Measurements from ENCODE around the gene SPINK5. TPM values are rescaled to one million over a fixed set of nuclear protein-coding genes. Genes with fewer than 3 reads are reported as not detected.
A peak's percentile ranks its signal among the peaks of the same experiment; 100 is the strongest.

The SPINK5 gene
- total and polyA plus RNA-seq, 2 experiments from 2014 or later: 3.5 to 6.1 TPM

GRCh38 chr5:148094336-148094735, 30.6 kb downstream of the SPINK5 start:
- Histone ChIP-seq H3K27me3 (no peaks in the 10 kb centered on the region), H3K27ac (no peak overlapping the region), H3K36me3 (no peaks in the 10 kb centered on the region), H3K4me1 (ENCODE audit: low read depth) (peaks cover 11% of the 10 kb centered on the region), H3K9me3 (ENCODE audit: low read depth) (no peaks in the 10 kb centered on the region), H3K4me3 (no peak overlapping the region)
- no peak for DNase-seq (ENCODE audit: low read depth in 1 of 2, low spot score in 1 of 2)
- TF ChIP-seq CTCF (IDR thresholded peaks at IDR 0.05; ENCODE audit: low read depth, low read length): no peak

- TF ChIP-seq CTCF (IDR thresholded peaks at IDR 0.05; ENCODE audit: low read depth, low read length): no peak
- no peaks in the 10 kb centered on the region for H3K27me3 ChIP-seq
- H3K27ac ChIP-seq: no peak overlapping the region
- peaks cover 10% of the 10 kb centered on the region for H3K36me3 ChIP-seq
- H3K4me3 ChIP-seq: no peak overlapping the region
- H3K9me3 ChIP-seq (ENCODE audit: low read depth): no peaks in the 10 kb centered on the region
- no peak for DNase-seq (ENCODE audit: low read depth in 1 of 2, low spot score in 1 of 2)
- H3K4me1 ChIP-seq (ENCODE audit: low read depth): peaks cover 4% of the 10 kb centered on the region
Observed at GRCh38 chr5:148104226-148104625, 40.4 kb downstream of the SPINK5 start.

- Histone ChIP-seq H3K9me3 (ENCODE audit: low read depth) (no peaks in the 10 kb centered on the region), H3K4me3 (no peak overlapping the region), H3K27ac (peak overlapping the region; percentile 7), H3K27me3 (no peaks in the 10 kb centered on the region), H3K4me1 (ENCODE audit: low read depth) (peaks cover 4% of the 10 kb centered on the region), H3K36me3 (no peaks in the 10 kb centered on the region)
- no peak for TF ChIP-seq CTCF (IDR thresholded peaks at IDR 0.05; ENCODE audit: low read depth, low read length)
- DNase-seq (ENCODE audit: low read depth in 1 of 2, low spot score in 1 of 2): peak in 1 of 2 donors; percentile 14
Observed at GRCh38 chr5:148107608-148108007, 43.8 kb downstream of the SPINK5 start.

GRCh38 chr5:148113243-148113642, 49.5 kb downstream of the SPINK5 start:
- H3K27ac ChIP-seq: no peak overlapping the region
- TF ChIP-seq CTCF (IDR thresholded peaks at IDR 0.05; ENCODE audit: low read depth, low read length): no peak
- H3K27me3 ChIP-seq: no peaks in the 10 kb centered on the region
- no peaks in the 10 kb centered on the region for H3K4me1 ChIP-seq (ENCODE audit: low read depth)
- DNase-seq (ENCODE audit: low read depth in 1 of 2, low spot score in 1 of 2): no peak
- no peak overlapping the region for H3K4me3 ChIP-seq
- no peaks in the 10 kb centered on the region for H3K9me3 ChIP-seq (ENCODE audit: low read depth)
- no peaks in the 10 kb centered on the region for H3K36me3 ChIP-seq

GRCh38 chr5:148120317-148120716, 56.5 kb downstream of the SPINK5 start:
- H3K4me3 ChIP-seq: no peak overlapping the region
- H3K4me1 ChIP-seq (ENCODE audit: low read depth): no peaks in the 10 kb centered on the region
- H3K9me3 ChIP-seq (ENCODE audit: low read depth): no peaks in the 10 kb centered on the region
- H3K27ac ChIP-seq: no peak overlapping the region
- no peak for DNase-seq (ENCODE audit: low read depth in 1 of 2, low spot score in 1 of 2)
- no peak for TF ChIP-seq CTCF (IDR thresholded peaks at IDR 0.05; ENCODE audit: low read depth, low read length)
- H3K27me3 ChIP-seq: no peaks in the 10 kb centered on the region
- H3K36me3 ChIP-seq: no peaks in the 10 kb centered on the region

- Histone ChIP-seq H3K4me1 (ENCODE audit: low read depth) (no peaks in the 10 kb centered on the region), H3K27me3 (no peaks in the 10 kb centered on the region), H3K27ac (no peak overlapping the region), H3K9me3 (ENCODE audit: low read depth) (no peaks in the 10 kb centered on the region), H3K36me3 (no peaks in the 10 kb centered on the region), H3K4me3 (no peak overlapping the region)
- DNase-seq (ENCODE audit: low read depth in 1 of 2, low spot score in 1 of 2): peak; percentile 6 to 37
- peak; percentile 14 for TF ChIP-seq CTCF (IDR thresholded peaks at IDR 0.05; ENCODE audit: low read depth, low read length)
Observed at GRCh38 chr5:148125641-148126040, 61.9 kb downstream of the SPINK5 start.

All from cardiac muscle cell (in vitro differentiated cells and primary cell).